ENCODE results near the gene XYLT1.
A peak's percentile ranks its signal among the peaks of the same experiment; 100 is the strongest.

XYLT1 gene

DNA sequence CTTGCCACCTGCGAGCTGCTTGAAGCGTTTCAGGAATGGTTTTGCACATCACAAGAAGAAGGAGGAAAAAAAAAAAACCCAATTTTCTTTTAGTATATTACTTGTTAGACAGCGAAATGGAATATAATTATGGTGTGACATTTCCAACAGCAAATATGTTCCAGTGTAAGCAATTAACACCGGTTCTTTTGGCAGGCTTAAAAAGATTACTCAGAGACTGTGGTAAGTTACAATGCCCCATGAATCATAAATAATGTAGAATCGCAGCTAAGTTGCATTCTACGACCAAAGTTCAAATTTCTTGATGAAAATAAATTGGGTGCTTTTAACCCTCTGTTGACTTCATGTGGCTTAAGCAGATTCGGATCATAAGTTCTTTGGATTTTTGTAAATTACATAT, 245.2 kb downstream of the XYLT1 start:
- DNase-seq (ENCODE audit: low spot score) = no peak

DNA sequence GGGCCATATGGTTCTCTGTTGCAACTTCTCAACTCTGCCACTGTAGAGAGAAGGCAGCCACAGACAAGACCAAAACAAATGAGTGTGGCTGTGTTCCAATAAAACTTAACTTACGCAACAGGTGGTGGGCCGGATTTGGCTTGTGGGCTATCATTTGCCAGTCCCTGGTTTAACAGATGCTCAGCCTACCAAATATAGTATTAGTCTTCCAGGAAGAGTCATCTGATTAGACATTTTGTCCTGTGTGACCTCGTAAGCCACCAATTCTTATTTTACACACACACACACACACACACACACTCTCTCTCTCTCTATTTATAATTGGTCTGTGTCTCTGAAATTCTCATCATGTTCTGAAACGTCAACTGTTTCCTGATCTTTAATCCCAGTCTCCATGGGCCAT, 245.9 kb downstream of the XYLT1 start:
- no peak for DNase-seq (ENCODE audit: low spot score)

DNA sequence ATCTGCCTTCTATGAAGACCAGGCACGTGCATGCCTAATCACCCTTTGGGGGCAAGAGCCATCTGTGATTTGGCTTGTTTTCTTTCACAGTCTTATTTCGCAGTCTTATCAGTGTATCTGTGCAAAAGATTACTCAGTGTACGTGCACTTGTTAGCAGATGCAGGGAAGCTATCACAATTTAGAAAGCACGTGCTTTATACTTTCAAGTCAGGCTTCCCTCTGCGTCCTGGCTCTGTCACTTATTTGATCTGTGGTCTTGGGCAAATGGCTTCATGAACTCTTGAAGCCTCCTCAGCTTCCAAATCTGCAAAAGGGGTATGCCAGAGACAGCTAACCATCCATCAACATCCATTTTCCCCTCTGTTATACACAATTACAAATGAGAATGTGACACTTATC, 246.4 kb downstream of the XYLT1 start:
- no peak for DNase-seq (ENCODE audit: low spot score)

DNA sequence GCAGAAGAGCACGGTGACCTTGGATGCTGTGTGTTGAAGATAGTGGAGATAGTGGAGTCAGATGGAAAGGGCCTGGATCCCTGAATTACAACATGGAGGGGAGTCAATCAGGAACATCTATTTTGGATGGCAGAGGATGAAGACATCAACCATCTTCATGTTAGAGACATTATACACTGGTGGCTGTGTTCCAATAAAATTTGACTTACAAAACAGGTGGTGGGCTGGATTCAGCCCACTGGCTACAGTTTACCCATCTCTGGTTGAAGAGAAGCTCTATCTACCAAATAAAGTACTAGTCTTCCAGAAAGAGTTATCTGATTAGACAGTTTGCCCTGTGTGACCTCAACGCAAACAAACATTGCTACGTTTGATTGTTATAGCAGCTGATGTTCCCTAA, 247.2 kb downstream of the XYLT1 start:
- DNase-seq (ENCODE audit: low spot score) = no peak

DNA sequence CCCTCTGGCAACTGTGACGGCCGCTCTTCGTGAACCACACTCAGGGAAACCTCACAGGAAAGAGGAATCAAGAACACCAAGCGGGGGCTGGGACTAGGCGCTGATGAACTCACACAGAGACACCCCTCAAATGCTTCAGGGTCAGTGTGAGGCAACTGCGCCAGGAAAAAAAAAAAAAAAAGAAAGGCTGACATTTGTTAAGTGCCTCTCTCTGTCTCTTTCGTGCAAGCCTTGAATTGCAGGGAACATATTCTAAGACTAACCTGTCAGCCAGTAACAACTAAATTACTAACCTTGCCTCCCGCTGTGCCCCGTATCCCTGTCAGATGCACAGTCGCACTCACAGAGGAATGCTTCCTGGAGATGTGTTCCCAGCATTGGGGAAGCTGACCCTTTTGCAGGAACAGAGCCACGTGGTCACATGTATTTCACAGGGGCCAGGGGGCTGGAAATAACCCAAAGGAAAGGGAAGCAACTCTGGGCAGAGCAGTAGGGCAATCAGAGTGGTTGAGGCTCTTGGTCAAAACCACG, 247.8 kb downstream of the XYLT1 start:
- no peak for DNase-seq (ENCODE audit: low spot score)

DNA sequence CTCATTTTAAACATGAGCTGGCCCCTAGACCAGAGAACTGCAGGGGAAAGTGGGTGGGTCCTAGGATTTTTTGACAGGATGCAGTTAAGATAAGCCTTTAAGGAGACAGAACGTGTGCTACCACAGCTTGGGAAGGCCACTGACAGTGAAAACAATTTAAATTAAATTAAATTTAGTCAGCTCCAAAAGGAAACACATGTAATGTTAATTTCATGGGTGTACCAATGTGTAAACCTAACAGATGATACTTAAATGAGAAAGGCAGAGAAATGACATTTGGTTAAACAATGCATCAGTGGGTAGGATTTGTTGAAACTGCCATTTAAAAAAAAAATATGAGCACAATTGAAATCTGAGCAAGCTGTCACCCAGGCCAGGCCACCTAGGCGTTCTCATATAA, 250.8 kb downstream of the XYLT1 start:
- no peak for DNase-seq (ENCODE audit: low spot score)

DNA sequence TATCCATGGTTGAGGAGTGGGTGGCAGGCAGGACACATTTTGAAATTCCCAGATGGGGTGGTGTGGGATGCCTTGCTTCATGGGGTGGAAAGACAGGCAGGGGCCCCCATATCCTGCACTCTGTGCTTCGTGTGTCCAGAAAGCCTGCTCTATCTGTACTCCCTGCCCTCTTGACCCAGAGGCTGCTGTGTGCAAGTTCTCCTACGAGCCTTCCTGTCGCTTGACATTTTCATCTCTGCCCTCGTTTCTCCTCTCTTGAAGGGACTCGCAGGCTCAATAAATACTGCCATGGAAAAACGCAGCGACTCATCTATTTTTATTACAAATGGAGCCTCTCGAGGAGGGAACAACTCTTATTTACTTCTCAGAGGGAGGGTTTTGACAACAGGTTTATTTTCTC, 254.8 kb downstream of the XYLT1 start:
- DNase-seq (ENCODE audit: low spot score) = no peak

DNA sequence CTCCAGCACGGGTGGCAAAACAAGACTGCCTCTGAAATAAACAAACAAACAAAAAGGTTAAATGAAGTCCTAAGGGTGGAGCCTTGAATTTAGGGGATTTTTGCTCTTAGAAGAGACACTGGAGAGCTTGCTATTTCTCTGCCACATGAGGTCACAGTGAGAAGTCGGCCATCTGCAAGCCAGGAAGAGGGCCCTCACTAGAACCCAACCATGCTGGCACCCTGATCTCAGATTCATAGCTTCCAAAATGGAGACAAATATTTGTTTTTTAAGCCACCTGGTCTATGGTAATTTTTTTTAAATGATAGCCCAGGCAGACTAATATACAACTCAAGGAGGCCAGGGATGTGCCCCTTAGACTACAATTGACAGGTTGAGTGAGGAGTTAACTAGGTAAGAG, 255.5 kb downstream of the XYLT1 start:
- no peak for DNase-seq (ENCODE audit: low spot score)

DNA sequence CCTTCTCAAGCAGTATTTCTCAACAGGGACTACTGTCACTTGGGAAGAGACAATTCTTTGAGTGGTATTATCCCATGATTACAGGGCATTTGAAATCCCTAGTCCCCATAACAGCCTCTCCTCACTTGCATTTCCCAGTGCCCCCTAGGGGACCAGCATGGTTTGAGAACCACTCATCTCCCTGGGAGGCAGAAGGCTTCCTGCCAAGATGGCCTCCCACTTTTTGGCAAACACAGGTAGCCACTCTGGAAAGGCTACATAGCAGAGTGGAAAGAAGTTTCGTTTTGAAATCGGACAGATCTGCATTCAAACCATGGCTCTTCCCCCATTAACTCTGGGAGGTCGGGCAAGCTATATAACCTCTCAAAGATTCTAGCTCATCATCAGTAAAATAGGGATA, 256.8 kb downstream of the XYLT1 start:
- no peak for DNase-seq (ENCODE audit: low spot score)

DNA sequence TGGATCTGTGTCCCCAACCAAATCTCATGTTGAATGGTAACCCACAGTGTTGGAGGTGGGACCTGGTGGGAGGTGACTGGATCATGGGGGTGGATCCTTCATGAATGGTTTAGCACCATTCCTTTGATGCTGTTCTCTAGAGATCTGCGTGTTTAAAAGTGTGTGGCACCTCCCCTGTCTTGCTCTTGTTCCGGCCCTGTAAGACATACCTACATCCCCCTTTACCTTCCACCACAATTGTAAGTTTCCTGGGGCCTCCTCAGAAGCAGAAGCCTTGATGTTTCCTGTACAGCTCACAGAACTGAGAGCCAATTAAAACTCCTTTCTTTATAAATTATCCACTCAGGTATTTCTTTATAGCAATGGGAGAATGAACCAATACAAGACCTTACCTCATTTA, 257.7 kb downstream of the XYLT1 start:
- DNase-seq (ENCODE audit: low spot score) = no peak

DNA sequence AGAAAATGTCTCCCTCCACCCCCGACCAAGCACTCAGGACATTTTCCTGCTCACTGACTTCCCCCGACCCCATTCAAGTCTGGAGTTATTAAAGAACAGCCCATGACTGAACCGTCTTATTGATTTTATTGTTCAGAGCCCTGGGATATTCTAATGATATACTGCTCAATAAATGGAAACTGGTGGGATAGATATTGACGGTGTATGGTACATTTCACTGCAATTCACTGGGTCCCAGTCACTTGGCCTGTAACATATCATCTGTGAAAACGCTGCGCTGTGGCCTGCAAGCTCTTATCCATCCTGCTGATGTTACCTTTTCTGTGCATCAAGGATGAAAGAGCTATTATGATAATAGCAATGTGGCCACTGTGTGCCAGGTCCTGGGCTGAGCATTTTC, 258.2 kb downstream of the XYLT1 start:
- no peak for DNase-seq (ENCODE audit: low spot score)

DNA sequence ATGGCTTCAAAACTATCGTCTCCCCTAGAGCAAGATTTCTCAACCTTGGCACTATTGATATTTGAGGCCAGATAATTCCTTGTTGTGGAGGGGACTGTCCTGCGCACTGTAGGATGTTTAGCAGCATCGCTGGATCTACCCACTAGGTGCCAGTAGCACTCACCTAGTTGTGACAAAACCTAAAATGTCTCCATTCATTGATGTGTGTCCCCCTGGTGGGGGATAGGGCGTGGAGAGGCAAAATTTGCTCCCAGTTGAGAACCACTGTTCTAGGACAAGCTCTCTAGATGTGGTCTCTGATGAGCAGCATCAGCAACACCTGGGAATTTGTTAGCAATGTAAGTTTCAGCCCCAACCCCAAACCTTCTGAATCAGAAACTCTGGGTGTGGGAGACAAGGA, 259.0 kb downstream of the XYLT1 start:
- DNase-seq (ENCODE audit: low spot score) = no peak

DNA sequence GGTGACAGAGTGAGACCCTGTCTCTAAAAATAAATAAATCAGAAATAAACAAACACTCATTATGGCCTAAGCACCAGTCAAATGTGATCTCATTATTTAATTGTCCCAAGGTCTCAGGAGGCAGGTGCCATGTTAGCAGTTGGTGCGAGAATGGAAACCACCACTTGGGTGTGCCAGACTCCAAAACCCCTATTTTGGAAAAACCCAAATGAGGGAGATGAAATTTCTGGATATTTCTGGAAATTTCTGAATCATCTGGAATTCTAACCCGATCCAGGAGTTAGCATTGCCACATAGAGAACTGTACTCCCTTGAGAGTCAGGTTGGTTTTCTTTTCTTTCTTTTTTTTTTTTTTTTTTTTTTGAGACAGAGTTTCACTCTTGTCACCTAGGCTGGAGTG, 264.0 kb downstream of the XYLT1 start:
- DNase-seq (ENCODE audit: low spot score) = no peak

DNA sequence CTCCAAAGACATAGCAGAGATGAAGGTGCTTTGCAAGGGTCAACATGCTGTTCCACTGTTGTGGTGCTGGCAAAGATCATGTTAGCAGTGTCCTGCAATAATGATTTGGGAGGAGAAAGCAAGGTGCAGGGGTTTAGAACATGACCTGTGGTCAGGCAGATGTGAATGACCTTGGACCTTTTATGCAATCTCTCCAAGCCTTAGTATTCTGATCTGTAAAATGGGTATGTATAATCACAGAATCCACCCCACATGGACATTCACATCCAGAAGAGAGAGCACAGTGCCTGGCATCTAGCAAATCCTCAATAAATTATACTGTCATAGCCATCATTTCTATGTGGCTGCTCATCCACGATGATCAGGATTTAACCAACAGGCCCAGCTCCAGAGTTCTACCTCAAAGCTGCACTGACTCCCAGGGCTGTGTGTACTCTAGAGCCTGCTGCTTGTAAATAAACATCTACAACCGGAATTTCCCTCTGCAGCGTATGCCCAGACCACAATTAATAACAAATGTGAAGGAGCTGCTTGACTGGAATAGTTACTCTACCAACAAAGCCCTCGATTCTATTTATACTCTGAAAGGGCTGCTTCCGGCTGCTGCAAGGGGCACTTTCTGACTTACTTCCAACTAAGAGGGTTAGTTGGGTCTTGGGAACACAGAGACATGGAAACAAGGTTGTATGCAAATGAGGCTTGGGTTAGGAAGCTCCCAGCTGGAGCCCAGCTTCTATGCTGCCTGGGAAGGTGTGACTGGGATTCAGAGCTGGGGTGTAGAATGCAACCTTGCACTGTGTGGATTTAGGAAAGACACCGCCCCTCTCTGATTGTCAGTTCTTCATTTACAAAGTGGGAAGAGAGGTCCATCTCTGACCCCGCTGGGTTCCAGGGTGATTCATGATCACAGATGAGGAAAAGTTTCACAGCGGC, 265.2 kb downstream of the XYLT1 start:
- DNase-seq (ENCODE audit: low spot score) = no peak

DNA sequence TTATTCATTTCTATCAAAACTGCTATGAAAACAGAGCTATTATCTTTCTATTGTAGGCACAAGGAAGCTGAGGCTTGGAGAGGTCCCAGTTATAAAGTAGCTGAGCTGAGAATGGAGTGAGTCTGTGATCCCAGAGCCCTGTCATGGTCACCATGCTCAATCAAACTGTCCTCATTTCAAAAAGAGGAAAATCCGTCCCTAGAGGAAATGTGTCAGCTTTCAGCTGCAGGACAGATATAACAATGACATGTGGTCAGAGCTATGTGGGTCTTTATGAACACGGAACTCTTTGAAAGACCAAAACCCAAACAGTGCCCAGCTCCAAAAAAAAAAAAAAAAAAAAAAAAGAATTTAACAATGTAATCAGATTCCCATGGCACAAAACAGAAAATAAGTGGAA, 266.1 kb downstream of the XYLT1 start:
- DNase-seq (ENCODE audit: low spot score) = no peak

DNA sequence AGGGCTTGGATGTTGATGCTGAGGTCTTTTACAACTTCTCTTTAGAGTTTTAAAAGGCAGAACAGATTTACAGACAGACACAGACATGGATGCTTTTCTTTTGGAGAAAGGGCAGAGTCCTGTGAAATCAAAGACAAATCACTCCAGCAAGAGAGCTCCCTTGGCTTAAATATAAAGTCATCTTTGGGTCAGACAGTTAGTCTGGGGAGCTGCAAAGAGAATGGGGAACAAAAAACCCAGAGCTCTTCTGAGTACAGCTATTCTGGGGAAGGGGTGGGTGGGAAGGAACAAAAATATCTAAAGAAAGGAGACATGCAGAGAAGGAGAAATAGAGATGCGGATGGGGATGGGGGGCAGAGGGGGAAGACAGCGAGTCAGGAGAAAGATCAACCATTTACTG, 266.6 kb downstream of the XYLT1 start:
- DNase-seq (ENCODE audit: low spot score) = no peak

DNA sequence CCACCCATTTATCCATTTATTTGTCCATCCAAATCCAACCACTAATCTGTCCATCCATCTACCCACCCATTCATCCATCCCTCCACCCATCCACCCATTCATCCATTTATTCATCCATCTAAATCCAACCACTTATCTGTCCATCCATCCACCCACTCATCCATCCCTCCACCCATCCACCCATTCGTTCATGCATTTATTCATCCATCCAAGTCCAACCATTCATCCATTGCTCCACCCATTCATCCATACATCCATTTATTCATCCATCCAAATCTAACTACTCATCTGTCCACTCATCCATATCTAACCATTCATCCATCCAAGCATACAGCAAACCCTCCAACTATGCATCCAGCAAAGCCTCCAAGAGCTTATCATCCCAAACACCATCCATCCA, 267.3 kb downstream of the XYLT1 start:
- peak; percentile 3 for DNase-seq (ENCODE audit: low spot score)

DNA sequence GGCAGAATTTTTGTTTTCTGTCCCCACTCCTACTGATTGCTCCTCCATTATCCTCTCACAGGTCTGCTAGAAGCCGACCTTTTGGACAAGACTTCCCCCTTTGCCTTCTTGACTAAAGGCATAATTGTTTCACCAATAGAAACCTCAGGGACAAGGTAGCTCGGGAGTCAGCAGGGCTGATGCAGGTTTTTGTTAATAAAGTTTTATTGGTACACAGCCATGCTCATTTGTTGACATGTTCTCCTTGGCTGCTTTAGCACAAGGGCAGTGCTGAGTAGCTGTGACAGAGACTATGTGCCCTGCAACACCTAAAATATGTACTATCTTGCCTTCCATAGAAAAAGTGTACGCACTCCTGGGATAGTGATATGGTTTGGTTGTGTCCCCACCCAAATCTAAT, 271.6 kb downstream of the XYLT1 start:
- DNase-seq (ENCODE audit: low spot score) = no peak

DNA sequence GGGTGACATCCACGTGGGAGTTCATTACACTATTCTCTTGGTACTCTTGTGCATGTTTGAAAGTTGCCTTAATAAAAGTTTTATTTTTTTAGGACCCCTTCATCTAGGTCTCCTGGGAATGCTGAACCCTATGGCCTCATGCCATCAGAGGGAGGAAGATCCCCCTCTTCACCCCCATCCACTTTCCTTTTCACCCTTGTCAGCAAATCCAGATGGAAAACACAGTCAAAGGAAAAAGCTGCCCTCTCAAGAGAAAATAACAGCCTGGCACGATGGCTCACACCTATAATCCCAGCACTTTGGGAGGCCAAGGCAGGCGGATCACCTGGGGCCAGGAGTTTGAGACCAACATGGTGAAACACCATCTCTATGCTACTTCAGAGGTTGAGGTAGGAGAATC, 274.2 kb downstream of the XYLT1 start:
- DNase-seq (ENCODE audit: low spot score) = no peak

DNA sequence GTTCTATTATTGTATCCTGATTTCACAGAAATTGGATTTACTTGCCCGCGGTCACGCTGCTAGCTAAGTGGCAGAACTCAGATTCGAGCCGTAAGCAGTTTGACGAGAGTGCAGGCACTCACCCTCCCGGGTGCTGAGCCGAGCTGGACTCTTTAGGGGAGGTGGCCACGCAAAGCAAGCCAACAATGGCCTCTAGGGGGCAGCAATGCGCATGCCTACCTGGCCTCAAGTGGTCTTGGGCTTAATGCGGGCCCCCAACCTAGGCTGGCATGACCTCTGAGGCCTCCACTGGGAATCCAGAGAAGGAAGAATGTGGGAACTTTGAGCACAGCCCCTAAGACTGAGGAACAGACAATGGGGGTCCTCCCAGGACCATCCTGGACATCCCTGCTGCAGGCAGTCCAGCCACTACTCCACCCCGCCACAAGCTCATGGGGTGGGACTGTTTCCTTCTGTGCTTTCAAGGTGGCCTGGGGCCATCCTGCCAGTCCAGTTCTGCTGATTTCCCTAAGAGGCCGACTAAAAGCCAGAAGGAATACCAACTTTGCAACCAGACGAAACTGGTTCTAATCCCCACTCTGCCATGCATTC, 276.5 kb downstream of the XYLT1 start:
- no peak for DNase-seq (ENCODE audit: low spot score)

DNA sequence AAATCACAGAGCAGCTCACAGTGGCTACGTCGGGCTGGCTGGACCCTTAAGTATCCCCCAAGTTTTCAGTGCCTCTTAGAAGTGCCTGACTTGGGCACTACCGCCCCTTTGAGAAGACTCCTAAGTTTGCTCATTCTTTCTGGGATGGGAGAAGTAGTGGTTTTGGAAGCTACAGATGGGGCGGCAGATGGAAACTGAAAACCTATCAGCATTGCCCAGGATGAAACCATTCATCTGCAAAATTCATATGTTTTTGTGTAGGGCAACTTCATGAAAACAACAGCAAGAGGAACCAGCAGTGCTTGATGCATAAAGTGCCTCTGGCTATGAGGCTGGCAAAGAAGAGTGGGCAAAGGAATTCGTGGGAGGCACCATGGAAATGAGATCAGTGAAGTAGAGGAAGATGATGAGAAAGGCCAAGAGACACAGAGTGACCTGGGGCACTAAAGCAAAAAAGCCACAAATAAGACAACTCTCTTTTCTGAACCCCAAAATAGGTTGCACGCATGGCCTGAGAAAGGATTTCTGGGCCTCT, 277.1 kb downstream of the XYLT1 start:
- DNase-seq (ENCODE audit: low spot score) = no peak

DNA sequence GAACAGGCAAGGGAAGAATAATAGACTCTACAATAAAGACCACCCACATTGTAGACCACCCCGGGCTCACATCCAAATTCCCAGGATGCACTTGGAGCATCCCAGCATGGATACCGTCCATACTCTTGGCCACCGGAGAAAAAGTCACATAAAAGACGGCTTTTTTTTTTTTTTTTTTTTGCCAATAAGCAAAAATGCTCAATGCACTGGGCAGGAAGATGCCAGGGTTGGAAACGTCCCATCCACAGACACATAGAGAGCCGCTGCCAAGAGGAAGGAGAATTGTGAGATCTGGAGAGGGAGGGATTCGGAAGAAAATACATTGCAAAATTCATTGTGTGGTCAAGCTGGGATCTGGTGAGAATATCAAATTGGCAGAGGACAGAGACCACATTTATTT, 286.7 kb downstream of the XYLT1 start:
- no peak for DNase-seq (ENCODE audit: low spot score)

All from kidney tubule cell (primary cell).